HepG2 (cell line): ENCODE measurements around the gene ANKK1. TPM values are rescaled to one million over a fixed set of nuclear protein-coding genes. Genes with fewer than 3 reads are reported as not detected.

Experiments used
- ATAC-seq: fragments of 200-7000 bp; cut with Tn5 transposase; 3 replicates; pipeline ENCODE4 v1.9.1; 2020; ENCODE audit warnings: mild to moderate bottlenecking, moderate library complexity
- BruUV-seq: library from RNA; stranded (reverse); fragments of 400-500 nt; replicated peaks from 2 replicates; lab custom pipeline; 2021; lab: Mats Ljungman, UMichigan
- CTCF ChIA-PET: fragments of 300-600 bp; formaldehyde crosslinking; extraction: SDS; loops from one replicate; lab custom pipeline; 2021; ENCODE audit warnings: low total read pairs, inconsistent platforms, low intra/inter-chr PET ratio; lab: Yijun Ruan, JAX
- POLR2A ChIA-PET: fragments of 350-600 bp; sonication (Branson Sonifier 250); formaldehyde crosslinking; loops from one replicate; lab custom pipeline; 2020; ENCODE audit warnings: antibody characterized with exemption, inconsistent platforms; lab: Yijun Ruan, JAX
- DNase-seq: peaks from one replicate; pipeline ENCODE4 v3.0.0-alpha.2; 2015; ENCODE audit warnings: low spot score
- FAIRE-seq: peaks from 3 replicates; lab custom pipeline; 2011; peaks lifted over from hg19 to GRCh38; lab: Jason Lieb, UNC
- H2AFZ ChIP-seq: one replicate; pipeline ENCODE4 v1.6.1; 2011; ENCODE audit warnings: low read length, inconsistent platforms
- H3K27ac ChIP-seq: fragments of 300-600 bp; 3 replicates; pipeline ENCODE4 v1.8.0; 2011; ENCODE audit warnings: mixed run types, mild to moderate bottlenecking, mixed read lengths, low read length, inconsistent platforms; ENCODE audit not compliant: insufficient read depth; ENCODE audit errors: extremely low read length
- H3K27me3 ChIP-seq, 2 experiments: fragments of 200-600 bp in 1 of 2; 2 replicates in 1 of 2; 3 replicates in 1 of 2; pipeline versions ENCODE4 v1.6.0 to v1.8.0; 2011; ENCODE audit warnings: low read length in 2 of 2, mild to moderate bottlenecking in 2 of 2, moderate library complexity in 2 of 2, inconsistent platforms in 1 of 2; ENCODE audit not compliant: insufficient read depth in 2 of 2, control insufficient read depth in 1 of 2
- H3K36me3 ChIP-seq, 2 experiments: fragments of 200-600 bp in 1 of 2; replicated peaks in 1 of 2; 2 replicates in 1 of 2; 3 replicates in 1 of 2; pipeline versions ENCODE4 v1.5.1 to v1.8.0; 2011; ENCODE audit warnings: low read length in 2 of 2, inconsistent platforms in 1 of 2; ENCODE audit not compliant: insufficient read depth in 2 of 2, control insufficient read depth in 1 of 2
- H3K4me1 ChIP-seq: 2 replicates; pipeline ENCODE4 v1.5.1; 2012; ENCODE audit warnings: low read length, inconsistent platforms; ENCODE audit not compliant: insufficient read depth
- H3K4me2 ChIP-seq: 2 replicates; pipeline ENCODE4 v1.6.0; 2011; ENCODE audit warnings: low read depth, low read length, inconsistent platforms
- H3K4me3 ChIP-seq, 3 experiments: fragments of 200-600 bp in 1 of 3; sonication (generic), shearing (Covaris generic) in 1 of 3; replicated peaks in 1 of 3; 2 replicates each; pipeline ENCODE4 v1.5.1; 2011 to 2016; ENCODE audit warnings: low read length in 3 of 3, inconsistent platforms in 2 of 3, low read depth in 2 of 3, mild to moderate bottlenecking in 2 of 3, control low read depth in 1 of 3, mixed read lengths in 1 of 3; ENCODE audit not compliant: insufficient read depth in 1 of 3
- H3K79me2 ChIP-seq: one replicate; pipeline ENCODE4 v1.6.1; 2011; ENCODE audit warnings: low read length, inconsistent platforms; ENCODE audit not compliant: insufficient read depth
- H3K9ac ChIP-seq: 2 replicates; pipeline ENCODE4 v1.6.0; 2011; ENCODE audit warnings: mild to moderate bottlenecking, low read depth, low read length, inconsistent platforms; ENCODE audit not compliant: insufficient read depth
- H3K9me3 ChIP-seq: 2 replicates; pipeline ENCODE4 v1.5.1; 2012; ENCODE audit warnings: mild to moderate bottlenecking, low read length
- H4K20me1 ChIP-seq: 2 replicates; pipeline ENCODE4 v1.6.0; 2011; ENCODE audit warnings: inconsistent platforms, mild to moderate bottlenecking, low read length, moderate library complexity; ENCODE audit not compliant: insufficient read depth
- CCDC6 ChIP-seq: sonication (generic); formaldehyde crosslinking; IDR thresholded peaks from 2 replicates; pipeline ENCODE4 v1.8.1; 2022; ENCODE audit warnings: mild to moderate bottlenecking, missing genetic modification reagents, moderate library complexity
- MAX ChIP-seq: IDR thresholded peaks from 2 replicates; pipeline ENCODE4 v1.6.1; 2012; ENCODE audit warnings: inconsistent platforms
- MBD4 ChIP-seq: IDR thresholded peaks from 2 replicates; pipeline ENCODE4 v1.6.1; 2012; ENCODE audit warnings: low read length, inconsistent platforms, borderline replicate concordance
- MED13 ChIP-seq: sonication (generic); formaldehyde crosslinking; IDR thresholded peaks from 2 replicates; pipeline ENCODE4 v1.5.0; 2020; ENCODE audit warnings: missing genetic modification reagents
- ZNF614 ChIP-seq: IDR thresholded peaks from 2 replicates; pipeline ENCODE4 v1.6.1; 2018; ENCODE audit warnings: missing biosample characterization, missing genetic modification reagents, inconsistent platforms, borderline replicate concordance
- ZNF75D ChIP-seq: sonication (generic); formaldehyde crosslinking; IDR thresholded peaks from 2 replicates; pipeline ENCODE4 v1.8.1; 2023; ENCODE audit warnings: missing genetic modification reagents, mild to moderate bottlenecking, borderline replicate concordance
- WGBS: methylation state at CpG from one replicate; pipeline ENCODE4 v1.1.6; 2017; ENCODE audit warnings: low lambda C conversion rate; 5-methylcytosine and 5-hydroxymethylcytosine counted together
- in situ Hi-C: cut with HindIII; loops from 2 replicates; pipeline ENCODE4 v1.10.0; 2017; ENCODE audit warnings: low pct_unique_long_range_greater_than_20kb; ENCODE audit not compliant: extremely low pct_ligation_motif_present
- intact Hi-C: fragments of 100-400 bp; cut with micrococcal nuclease; formaldehyde crosslinking; loops from one replicate; pipeline ENCODE4 v1.10.0; 2022; ENCODE audit not compliant: unreplicated experiment
- polyA plus RNA-seq, 8 experiments: library from polyadenylated mRNA; depleted of rRNA in 3 of 8; stranded (reverse) in 7 of 8; unstranded in 1 of 8; fragments of >200 nt; fragmentation: Illumina TruSeq in 4 of 8; extraction: Trizol in 4 of 8; gene quantifications; 2 replicates each; pipeline versions ENCODE4 v1.2.1 to v1.2.3, GENCODE V29; 2011 to 2016; ENCODE audit warnings: low read depth in 4 of 8, missing spikeins in 1 of 8, mixed read lengths in 1 of 8; ENCODE audit not compliant: insufficient read depth in 1 of 8
- total RNA-seq, 5 experiments: library from RNA; depleted of rRNA; stranded (reverse); fragments of >200 nt; fragmentation: Illumina TruSeq; extraction: Trizol; gene quantifications; 2 replicates each; pipeline ENCODE4 v1.2.3, GENCODE V29; 2016; ENCODE audit warnings: low read depth in 1 of 5

The ANKK1 gene
- total and polyA plus RNA-seq, 2 of the 13 experiments (the other 11 are each of a cell fraction or from before 2014, with no cell fraction given), result 0.04 to 0.22 TPM

GRCh38 chr11:113420808-113421207 lies 33.2 kb downstream of the ANKK1 start:
- Histone ChIP-seq H3K79me2 (no peaks in the 10 kb centered on the region), H3K4me1 (no peaks in the 10 kb centered on the region), H4K20me1 (no peaks in the 10 kb centered on the region), H3K4me2 (no peak overlapping the region), H2AFZ (no peak overlapping the region), H3K4me3 (no peak overlapping the region), H3K9ac (no peak overlapping the region), H3K27ac (no peak overlapping the region), H3K27me3 (peaks cover 0 to 3% of the 10 kb centered on the region in 2 experiments; a peak in 2 of 5 replicates), H3K9me3 (no peaks in the 10 kb centered on the region), H3K36me3 (no peaks in the 10 kb centered on the region)
- DNase-seq (no peak), ATAC-seq (no peak), FAIRE-seq (no peak)
- ChIA-PET POLR2A (no interaction called here), CTCF (no interaction called here)
- no TSS peak for BruUV-seq
- TF ChIP-seq ZNF614 (CRISPR knock-in tag) (no peak), MBD4 (no peak), MED13 (CRISPR knock-in tag) (no peak), CCDC6 (CRISPR knock-in tag) (no peak), MAX (no peak)
- intact Hi-C loops, result no loop called here
- in situ Hi-C loops, result no loop called here
- 15% methylated on average over 2 of the region's 2 CpGs for WGBS

- Histone ChIP-seq H3K4me3 (no peak overlapping the region), H3K4me1 (no peaks in the 10 kb centered on the region), H2AFZ (no peak overlapping the region), H3K79me2 (no peaks in the 10 kb centered on the region), H3K27me3 (no peaks in the 10 kb centered on the region; a peak in 2 of 5 replicates), H3K36me3 (no peaks in the 10 kb centered on the region), H3K4me2 (no peak overlapping the region), H3K9ac (no peak overlapping the region), H3K27ac (no peak overlapping the region), H3K9me3 (no peaks in the 10 kb centered on the region), H4K20me1 (no peaks in the 10 kb centered on the region)
- ATAC-seq (no peak), DNase-seq (no peak)
- intact Hi-C loops, result no loop called here
- in situ Hi-C loops, result no loop called here
- POLR2A ChIA-PET, result no interaction called here
- no TSS peak for BruUV-seq
- WGBS, result 4% methylated on average over 6 of the region's 6 CpGs
- CTCF ChIA-PET, result no interaction called here
- TF ChIP-seq ZNF75D (CRISPR knock-in tag), result no peak
- TF ChIP-seq, all 625 proteins: peak for 0
- FAIRE-seq, result no peak
Measured at GRCh38 chr11:113426686-113427085, 39.1 kb downstream of the ANKK1 start.
